HG03095 (cell line): ENCODE results near the gene PFKFB4.
"Not testable (repeated sequence)": the region's sequence is repeated elsewhere in the genome, so short reads cannot be mapped to it uniquely, and the experiment has no call there.

Experiments used
- ATAC-seq: cut with Tn5 transposase; IDR thresholded peaks from one replicate; pipeline ENCODE4 v1.9.1; 2021; ENCODE audit warnings: moderate library complexity; ENCODE audit not compliant: unreplicated experiment

Gene PFKFB4

GRCh38 chr3:48561045-48561736, 4.6 kb upstream of the PFKFB4 start:
- ATAC-seq: no peak

- no peak for ATAC-seq
These were observed 4.0 kb upstream of the PFKFB4 start for GRCh38 chr3:48560648-48561018.

GRCh38 chr3:48558493-48559134, 2.0 kb upstream of the PFKFB4 start:
- no peak for ATAC-seq

GRCh38 chr3:48555949-48556795, 431 bp downstream of the PFKFB4 start:
- no peak for ATAC-seq

GRCh38 chr3:48555231-48555948, 1.2 kb downstream of the PFKFB4 start:
- no peak for ATAC-seq

DNA sequence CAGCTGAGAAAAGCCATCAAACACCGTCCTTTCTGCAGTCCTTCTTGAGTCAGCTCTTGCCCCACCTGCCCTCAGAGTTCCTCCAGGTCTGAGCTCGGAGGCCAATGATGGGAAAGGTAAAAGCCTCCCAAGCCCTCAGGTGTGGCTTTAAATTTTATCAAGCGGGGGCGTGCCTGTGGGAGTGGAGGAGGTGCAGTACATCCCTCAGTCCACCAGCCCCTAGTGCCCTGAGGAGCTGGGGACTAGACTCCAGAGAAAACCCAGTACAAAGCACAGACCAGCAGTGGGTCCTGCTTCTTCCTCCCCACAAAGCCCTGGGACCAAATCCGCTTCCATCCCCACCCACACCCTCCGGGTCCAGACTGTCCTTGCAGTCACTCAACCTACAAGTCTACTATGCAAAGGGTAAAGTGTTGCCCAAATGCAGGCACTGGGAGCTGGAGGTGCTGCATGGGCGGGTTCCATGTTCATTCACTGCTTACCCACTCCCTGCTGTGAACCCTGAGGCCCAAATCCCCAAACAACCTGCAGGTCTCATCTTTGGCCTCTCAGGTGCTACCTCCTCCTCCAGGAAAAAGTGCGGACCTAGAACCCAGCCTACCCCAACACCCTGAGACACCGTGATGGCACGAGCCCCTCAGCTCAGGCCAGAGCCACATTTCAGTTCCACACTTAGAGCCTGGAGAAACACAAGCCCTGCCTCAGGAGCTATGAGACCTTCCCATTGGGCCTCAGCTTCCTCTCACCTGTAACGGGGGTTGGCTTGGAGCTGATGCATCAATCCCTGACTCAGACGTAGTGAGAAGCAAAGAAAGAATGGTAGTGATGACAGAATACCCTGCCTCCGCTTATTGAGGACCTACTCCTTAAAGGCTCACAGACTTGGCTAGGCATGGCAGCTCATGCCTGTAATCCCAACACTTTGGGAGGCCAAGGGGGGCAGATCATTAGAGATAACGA, 2.4 kb downstream of the PFKFB4 start:
- ATAC-seq: no peak

- no peak for ATAC-seq
These were observed 3.2 kb downstream of the PFKFB4 start for GRCh38 chr3:48553361-48553760.

GRCh38 chr3:48552111-48552951, 4.3 kb downstream of the PFKFB4 start:
- no peak for ATAC-seq

DNA sequence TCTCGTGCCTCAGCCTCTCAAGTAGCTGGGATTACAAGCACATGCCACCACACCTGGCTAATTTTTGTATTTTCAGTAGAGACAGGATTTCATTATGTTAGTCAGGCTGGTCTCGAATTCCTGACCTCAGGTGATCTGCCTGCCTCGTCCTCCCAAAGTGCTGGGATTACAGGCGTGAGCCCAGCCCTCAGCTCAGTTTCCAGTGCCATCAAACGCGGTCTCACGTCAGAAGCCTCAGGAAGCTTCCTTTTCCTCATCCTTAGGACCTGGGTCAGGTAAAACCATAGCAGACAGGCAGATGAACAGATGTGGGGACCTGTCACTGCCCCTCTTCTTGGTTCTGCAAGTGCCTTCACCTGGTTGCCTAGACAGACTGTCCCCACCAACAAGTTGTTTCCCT, 5.0 kb downstream of the PFKFB4 start:
- ATAC-seq: not testable (repeated sequence)

GRCh38 chr3:48548729-48549705, 7.6 kb downstream of the PFKFB4 start:
- no peak for ATAC-seq

- ATAC-seq: no peak
These were observed 8.5 kb downstream of the PFKFB4 start for GRCh38 chr3:48548126-48548525.

DNA sequence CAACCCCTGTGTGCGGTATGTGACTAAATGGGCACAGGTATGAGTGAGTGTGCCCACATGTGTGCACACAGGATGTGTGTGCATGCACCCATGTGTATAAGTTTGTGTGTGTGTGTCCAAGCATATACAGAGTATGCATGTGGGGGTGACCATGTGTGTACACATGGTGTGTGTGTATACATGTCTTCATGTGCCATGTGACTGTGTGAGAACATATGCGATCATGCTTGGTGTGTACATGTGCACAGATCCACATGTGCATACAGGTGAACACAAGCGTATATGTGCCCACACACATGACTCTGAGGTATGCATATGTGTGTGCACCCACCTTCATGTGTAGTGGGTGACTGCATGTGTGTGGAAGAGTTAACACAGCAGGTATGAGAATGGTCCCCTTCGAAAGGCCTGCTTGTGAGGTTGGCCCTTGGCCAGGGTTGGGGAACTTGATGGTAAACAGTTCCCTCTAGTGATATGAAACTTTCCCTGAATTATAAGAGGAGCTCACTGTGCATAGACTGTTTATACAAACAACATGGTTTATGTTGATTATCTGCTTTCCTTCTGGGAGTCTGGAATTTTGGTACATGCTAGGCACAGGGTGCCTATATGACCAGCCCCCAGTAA, 10.3 kb downstream of the PFKFB4 start:
- no peak for ATAC-seq

- no peak for ATAC-seq
These were observed 12.5 kb downstream of the PFKFB4 start for GRCh38 chr3:48544141-48544540.

- no peak for ATAC-seq
These were observed 13.2 kb downstream of the PFKFB4 start for GRCh38 chr3:48543271-48543866.

DNA sequence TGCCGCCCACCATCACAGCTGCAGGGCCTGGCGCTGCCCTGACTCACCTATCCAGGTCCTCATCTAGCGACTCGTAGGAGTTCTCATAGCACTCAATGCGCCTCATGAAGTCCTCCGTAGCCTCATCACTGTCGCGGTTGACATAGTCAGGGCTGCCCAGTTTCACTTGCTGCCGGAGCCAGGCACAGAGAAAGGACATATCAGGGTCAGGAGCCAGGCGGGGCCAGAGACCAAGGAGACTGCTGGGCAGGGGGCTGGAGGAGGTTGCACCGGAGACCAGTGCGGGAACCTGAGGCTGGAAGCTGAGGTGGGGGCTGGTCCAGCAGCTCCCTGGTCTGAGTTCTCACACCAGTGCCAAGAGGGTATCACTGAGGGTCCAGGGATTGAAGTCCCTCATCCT, 18.2 kb downstream of the PFKFB4 start:
- ATAC-seq: no peak

GRCh38 chr3:48536785-48537184, 19.8 kb downstream of the PFKFB4 start:
- no peak for ATAC-seq

GRCh38 chr3:48536116-48536515, 20.5 kb downstream of the PFKFB4 start:
- ATAC-seq: no peak
